Endometrial microvascular endothelial cells (primary cell): ENCODE data around the gene FHOD3. TPM values are rescaled to one million over a fixed set of nuclear protein-coding genes. Genes with fewer than 3 reads are reported as not detected.
"Not testable (repeated sequence)": the region's sequence is repeated elsewhere in the genome, so short reads cannot be mapped to it uniquely, and the experiment has no call there.

ENCODE experiments used
- in situ Hi-C: cut with HindIII; loops from 2 replicates; pipeline ENCODE4 v1.10.0; 2017; ENCODE audit warnings: low sequenced_read_pairs, low pct_unique_long_range_greater_than_20kb; ENCODE audit errors: inconsistent ontology term
- total RNA-seq: library from RNA; depleted of rRNA; stranded (reverse); fragments of >200 nt; gene quantifications from one replicate; pipeline ENCODE4 v1.2.3, GENCODE V29; 2015; ENCODE audit errors: inconsistent ontology term

Gene FHOD3
- total RNA-seq, 1 donor from 2014 or later: 0.93 TPM

GRCh38 chr18:36539674-36540231, 242.2 kb downstream of the FHOD3 start:
- in situ Hi-C loops: no loop called here

GRCh38 chr18:36543030-36543429, 245.5 kb downstream of the FHOD3 start:
- in situ Hi-C loops: no loop called here

- in situ Hi-C loops: no loop called here
These were observed 246.6 kb downstream of the FHOD3 start for GRCh38 chr18:36543991-36544725.

GRCh38 chr18:36545821-36546427, 248.4 kb downstream of the FHOD3 start:
- in situ Hi-C loops: no loop called here

GRCh38 chr18:36546876-36547275, 249.4 kb downstream of the FHOD3 start:
- in situ Hi-C loops: no loop called here

GRCh38 chr18:36547544-36547943, 250.0 kb downstream of the FHOD3 start:
- in situ Hi-C loops: no loop called here

GRCh38 chr18:36551274-36551673, 253.8 kb downstream of the FHOD3 start:
- in situ Hi-C loops: not testable (repeated sequence)

- in situ Hi-C loops: no loop called here
These were observed 260.7 kb downstream of the FHOD3 start for GRCh38 chr18:36558234-36558633.

GRCh38 chr18:36559149-36559857, 261.8 kb downstream of the FHOD3 start:
- in situ Hi-C loops: no loop called here

GRCh38 chr18:36560187-36560586, 262.7 kb downstream of the FHOD3 start:
- in situ Hi-C loops: no loop called here

GRCh38 chr18:36561046-36561445, 263.5 kb downstream of the FHOD3 start:
- in situ Hi-C loops: no loop called here

GRCh38 chr18:36564841-36565240, 267.3 kb downstream of the FHOD3 start:
- in situ Hi-C loops: no loop called here

GRCh38 chr18:36567800-36568199, 270.3 kb downstream of the FHOD3 start:
- in situ Hi-C loops: no loop called here

- in situ Hi-C loops: no loop called here
These were observed 271.0 kb downstream of the FHOD3 start for GRCh38 chr18:36568487-36568886.

GRCh38 chr18:36572135-36572856, 274.8 kb downstream of the FHOD3 start:
- in situ Hi-C loops: no loop called here

- in situ Hi-C loops: no loop called here
These were observed 278.8 kb downstream of the FHOD3 start for GRCh38 chr18:36576339-36576738.

GRCh38 chr18:36578871-36579710, 281.6 kb downstream of the FHOD3 start:
- in situ Hi-C loops: no loop called here

- in situ Hi-C loops: no loop called here
These were observed 282.8 kb downstream of the FHOD3 start for GRCh38 chr18:36580266-36580665.
